ENCODE data around the gene LNX1.

DNA sequence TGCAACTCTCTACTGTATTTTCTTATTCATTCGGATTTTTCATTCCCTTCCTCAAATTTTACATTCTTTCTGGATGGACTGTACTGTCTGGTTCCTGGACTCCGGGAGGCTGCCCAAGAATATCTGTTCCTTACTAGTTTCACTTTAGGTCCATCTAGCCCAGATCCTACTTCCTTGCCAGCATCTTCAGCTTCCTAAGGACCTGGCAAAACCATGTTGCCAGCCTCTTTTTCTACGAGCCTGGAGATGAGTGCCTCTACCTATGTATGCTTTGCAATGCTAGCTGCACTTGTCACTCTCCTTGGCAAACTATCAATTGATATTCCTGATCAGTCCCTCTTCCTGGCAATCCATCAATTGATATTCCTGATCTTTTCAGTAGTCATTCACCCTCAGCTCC lies 5.6 kb upstream of the LNX1 start:
- no peak for TF ChIP-seq EZH2 (IDR thresholded peaks at IDR 0.05; ENCODE audit: insufficient read depth, low read length)
- TF ChIP-seq, protein P1, sequence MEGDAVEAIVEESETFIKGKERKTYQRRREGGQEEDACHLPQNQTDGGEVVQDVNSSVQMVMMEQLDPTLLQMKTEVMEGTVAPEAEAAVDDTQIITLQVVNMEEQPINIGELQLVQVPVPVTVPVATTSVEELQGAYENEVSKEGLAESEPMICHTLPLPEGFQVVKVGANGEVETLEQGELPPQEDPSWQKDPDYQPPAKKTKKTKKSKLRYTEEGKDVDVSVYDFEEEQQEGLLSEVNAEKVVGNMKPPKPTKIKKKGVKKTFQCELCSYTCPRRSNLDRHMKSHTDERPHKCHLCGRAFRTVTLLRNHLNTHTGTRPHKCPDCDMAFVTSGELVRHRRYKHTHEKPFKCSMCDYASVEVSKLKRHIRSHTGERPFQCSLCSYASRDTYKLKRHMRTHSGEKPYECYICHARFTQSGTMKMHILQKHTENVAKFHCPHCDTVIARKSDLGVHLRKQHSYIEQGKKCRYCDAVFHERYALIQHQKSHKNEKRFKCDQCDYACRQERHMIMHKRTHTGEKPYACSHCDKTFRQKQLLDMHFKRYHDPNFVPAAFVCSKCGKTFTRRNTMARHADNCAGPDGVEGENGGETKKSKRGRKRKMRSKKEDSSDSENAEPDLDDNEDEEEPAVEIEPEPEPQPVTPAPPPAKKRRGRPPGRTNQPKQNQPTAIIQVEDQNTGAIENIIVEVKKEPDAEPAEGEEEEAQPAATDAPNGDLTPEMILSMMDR (IDR thresholded peaks at IDR 0.05; ENCODE audit: insufficient read depth, low read depth, low read length): no peak
